Measurements from ENCODE around the gene PRTN3.
"Not testable (repeated sequence)": the region's sequence is repeated elsewhere in the genome, so short reads cannot be mapped to it uniquely, and the experiment has no call there.

Gene PRTN3

GRCh38 chr19:866769-867300, 26.0 kb downstream of the PRTN3 start:
- DNase-seq (ENCODE audit: low spot score), result no peak

- no peak for DNase-seq (ENCODE audit: low spot score)
Measured at GRCh38 chr19:867301-867793, 26.5 kb downstream of the PRTN3 start.

- DNase-seq (ENCODE audit: low spot score), result no peak
Measured at GRCh38 chr19:867855-868457, 27.2 kb downstream of the PRTN3 start.

GRCh38 chr19:868458-869244, 27.9 kb downstream of the PRTN3 start:
- no peak for DNase-seq (ENCODE audit: low spot score)

- no peak for DNase-seq (ENCODE audit: low spot score)
Measured at GRCh38 chr19:869245-870177, 28.7 kb downstream of the PRTN3 start.

GRCh38 chr19:870314-870713, 29.5 kb downstream of the PRTN3 start:
- DNase-seq (ENCODE audit: low spot score), result no peak

GRCh38 chr19:870963-871401, 30.2 kb downstream of the PRTN3 start:
- DNase-seq (ENCODE audit: low spot score), result no peak

GRCh38 chr19:871446-872265, 30.9 kb downstream of the PRTN3 start:
- no peak for DNase-seq (ENCODE audit: low spot score)

- DNase-seq (ENCODE audit: low spot score), result no peak
Measured at GRCh38 chr19:872266-872951, 31.6 kb downstream of the PRTN3 start.

GRCh38 chr19:873084-873483, 32.3 kb downstream of the PRTN3 start:
- DNase-seq (ENCODE audit: low spot score), result no peak

GRCh38 chr19:873561-874041, 32.8 kb downstream of the PRTN3 start:
- no peak for DNase-seq (ENCODE audit: low spot score)

GRCh38 chr19:875265-875879, 34.6 kb downstream of the PRTN3 start:
- DNase-seq (ENCODE audit: low spot score), result no peak

GRCh38 chr19:876089-876488, 35.3 kb downstream of the PRTN3 start:
- no peak for DNase-seq (ENCODE audit: low spot score)

GRCh38 chr19:876780-877314, 36.0 kb downstream of the PRTN3 start:
- DNase-seq (ENCODE audit: low spot score), result no peak

GRCh38 chr19:877992-878660, 37.3 kb downstream of the PRTN3 start:
- not testable (repeated sequence) for DNase-seq (ENCODE audit: low spot score)

- DNase-seq (ENCODE audit: low spot score), result not testable (repeated sequence)
Measured at GRCh38 chr19:878751-879561, 38.2 kb downstream of the PRTN3 start.

- DNase-seq (ENCODE audit: low spot score), result no peak
Measured at GRCh38 chr19:879711-880438, 39.1 kb downstream of the PRTN3 start.

All from HuH-7.5 (cell line).